SK-N-MC (cell line): ENCODE results near the gene FAM13A.

Experiments
- FOXP2 ChIP-seq: optimal IDR thresholded peaks from 2 replicates; pipeline ENCODE3; 2011; ENCODE audit warnings: mild to moderate bottlenecking, moderate library complexity; ENCODE audit not compliant: insufficient read depth; ENCODE audit errors: extremely low read length, control extremely low read depth
- POLR2AphosphoS5 ChIP-seq: IDR thresholded peaks from 2 replicates; pipeline ENCODE4 v1.6.1; 2012; ENCODE audit warnings: mild to moderate bottlenecking, low read depth, low read length, borderline replicate concordance

GRCh38 chr4:88793475-88793874 lies 263.5 kb downstream of the FAM13A start:
- TF ChIP-seq POLR2AphosphoS5: no peak
- no peak for TF ChIP-seq FOXP2
